ENCODE data around the gene AARS2.

Gene AARS2

DNA sequence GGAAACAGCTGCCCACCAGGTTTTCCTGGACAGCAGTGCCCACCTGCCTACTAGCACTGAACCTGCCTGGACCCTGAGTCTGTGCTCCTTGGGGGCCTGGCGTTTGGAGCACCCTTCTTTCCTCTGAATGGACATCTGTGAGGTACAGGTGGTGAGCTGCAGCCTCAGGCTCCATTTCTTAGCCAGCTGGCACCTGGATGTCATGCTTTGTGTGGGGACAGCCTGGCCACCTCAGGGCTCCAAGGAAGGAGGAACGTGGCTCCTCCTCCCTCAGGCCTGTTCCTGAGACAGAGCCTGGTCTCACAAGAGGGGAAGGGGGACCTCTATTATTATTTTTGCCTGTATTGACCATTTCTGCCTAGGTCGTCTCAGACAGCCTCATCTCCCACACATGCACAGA, 34.8 kb downstream of the AARS2 start:
- H3K4me3 ChIP-seq (ENCODE audit: control insufficient read depth, low read depth, low read length), result no peak overlapping the region
- no peak for DNase-seq (ENCODE audit: low read depth)
- TF ChIP-seq, protein P1, sequence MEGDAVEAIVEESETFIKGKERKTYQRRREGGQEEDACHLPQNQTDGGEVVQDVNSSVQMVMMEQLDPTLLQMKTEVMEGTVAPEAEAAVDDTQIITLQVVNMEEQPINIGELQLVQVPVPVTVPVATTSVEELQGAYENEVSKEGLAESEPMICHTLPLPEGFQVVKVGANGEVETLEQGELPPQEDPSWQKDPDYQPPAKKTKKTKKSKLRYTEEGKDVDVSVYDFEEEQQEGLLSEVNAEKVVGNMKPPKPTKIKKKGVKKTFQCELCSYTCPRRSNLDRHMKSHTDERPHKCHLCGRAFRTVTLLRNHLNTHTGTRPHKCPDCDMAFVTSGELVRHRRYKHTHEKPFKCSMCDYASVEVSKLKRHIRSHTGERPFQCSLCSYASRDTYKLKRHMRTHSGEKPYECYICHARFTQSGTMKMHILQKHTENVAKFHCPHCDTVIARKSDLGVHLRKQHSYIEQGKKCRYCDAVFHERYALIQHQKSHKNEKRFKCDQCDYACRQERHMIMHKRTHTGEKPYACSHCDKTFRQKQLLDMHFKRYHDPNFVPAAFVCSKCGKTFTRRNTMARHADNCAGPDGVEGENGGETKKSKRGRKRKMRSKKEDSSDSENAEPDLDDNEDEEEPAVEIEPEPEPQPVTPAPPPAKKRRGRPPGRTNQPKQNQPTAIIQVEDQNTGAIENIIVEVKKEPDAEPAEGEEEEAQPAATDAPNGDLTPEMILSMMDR (IDR thresholded peaks at IDR 0.05; ENCODE audit: control insufficient read depth, insufficient read depth, low read depth, low read length, missing control alignments), result no peak

DNA sequence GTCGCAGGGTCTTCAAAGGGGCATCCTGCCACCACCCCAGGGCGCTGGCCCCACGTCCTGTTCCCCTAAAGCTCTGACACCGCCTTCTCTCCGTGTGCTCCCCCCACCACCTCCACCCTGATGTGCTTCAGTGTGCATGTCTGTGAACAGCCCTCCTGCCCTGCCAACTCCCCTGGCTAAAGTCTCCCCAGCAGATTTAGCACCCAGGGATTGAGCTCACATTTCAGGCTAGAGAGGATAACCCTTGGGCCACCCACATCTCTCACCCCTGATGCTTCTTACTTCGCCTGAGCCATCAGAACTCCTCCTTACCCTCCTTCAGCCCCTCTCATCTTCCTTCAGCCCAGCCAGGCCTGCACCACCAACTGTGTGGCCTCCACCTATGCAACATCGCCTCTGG, 35.4 kb downstream of the AARS2 start:
- TF ChIP-seq, protein P1 (IDR thresholded peaks at IDR 0.05; ENCODE audit: control insufficient read depth, insufficient read depth, low read depth, low read length, missing control alignments), result no peak
- no peak overlapping the region for H3K4me3 ChIP-seq (ENCODE audit: control insufficient read depth, low read depth, low read length)
- no peak for DNase-seq (ENCODE audit: low read depth)

DNA sequence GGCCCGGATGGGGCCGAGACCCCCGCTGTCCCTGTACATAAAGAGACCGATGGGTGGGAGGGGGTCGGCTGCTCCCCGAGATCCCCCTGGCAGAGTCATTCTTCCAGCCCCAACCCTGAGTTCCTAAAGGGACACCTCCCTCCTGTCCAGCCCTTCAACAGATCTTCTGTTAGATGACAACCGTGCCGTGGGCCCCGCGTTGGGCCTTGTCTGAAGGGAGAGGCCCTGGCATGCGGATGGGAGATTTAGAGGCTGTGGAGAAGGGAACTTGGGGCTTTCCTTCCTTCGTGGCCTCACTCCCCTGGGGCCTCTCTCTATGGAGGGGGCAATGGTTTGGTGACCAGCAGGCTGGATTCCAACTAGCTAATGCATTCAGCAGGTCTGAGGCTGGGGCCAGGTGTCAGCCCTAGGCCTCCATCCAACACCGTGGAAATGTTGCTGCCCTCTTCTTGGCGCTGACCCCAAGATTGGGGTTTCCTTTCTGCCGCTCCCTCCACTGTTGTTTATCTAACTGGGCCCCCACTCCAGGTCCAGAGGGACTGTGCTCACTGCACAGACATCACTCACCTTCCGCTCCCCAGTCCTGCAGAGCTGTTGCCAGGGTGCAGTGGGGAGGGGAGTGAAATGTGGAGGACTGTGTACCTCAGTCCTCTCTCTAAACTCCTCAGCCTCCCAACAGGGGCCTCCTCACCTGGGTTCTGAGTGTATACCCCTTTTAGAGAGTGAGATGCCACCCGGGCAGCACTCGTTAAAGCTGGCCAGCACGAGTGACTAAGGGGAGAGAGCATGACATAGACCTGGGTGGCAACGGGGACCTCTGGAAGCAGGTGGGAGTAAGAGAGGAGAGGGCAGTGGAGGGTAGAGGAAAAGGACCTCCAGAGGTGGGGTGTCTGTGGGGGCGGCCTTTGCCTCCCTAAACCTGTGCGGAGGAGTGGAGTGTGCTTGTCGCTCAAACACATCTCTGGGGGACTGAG, 36.2 kb downstream of the AARS2 start:
- H3K4me3 ChIP-seq (ENCODE audit: control insufficient read depth, low read depth, low read length), result no peak overlapping the region
- DNase-seq (ENCODE audit: low read depth), result no peak
- TF ChIP-seq, protein P1 (IDR thresholded peaks at IDR 0.05; ENCODE audit: control insufficient read depth, insufficient read depth, low read depth, low read length, missing control alignments), result no peak

DNA sequence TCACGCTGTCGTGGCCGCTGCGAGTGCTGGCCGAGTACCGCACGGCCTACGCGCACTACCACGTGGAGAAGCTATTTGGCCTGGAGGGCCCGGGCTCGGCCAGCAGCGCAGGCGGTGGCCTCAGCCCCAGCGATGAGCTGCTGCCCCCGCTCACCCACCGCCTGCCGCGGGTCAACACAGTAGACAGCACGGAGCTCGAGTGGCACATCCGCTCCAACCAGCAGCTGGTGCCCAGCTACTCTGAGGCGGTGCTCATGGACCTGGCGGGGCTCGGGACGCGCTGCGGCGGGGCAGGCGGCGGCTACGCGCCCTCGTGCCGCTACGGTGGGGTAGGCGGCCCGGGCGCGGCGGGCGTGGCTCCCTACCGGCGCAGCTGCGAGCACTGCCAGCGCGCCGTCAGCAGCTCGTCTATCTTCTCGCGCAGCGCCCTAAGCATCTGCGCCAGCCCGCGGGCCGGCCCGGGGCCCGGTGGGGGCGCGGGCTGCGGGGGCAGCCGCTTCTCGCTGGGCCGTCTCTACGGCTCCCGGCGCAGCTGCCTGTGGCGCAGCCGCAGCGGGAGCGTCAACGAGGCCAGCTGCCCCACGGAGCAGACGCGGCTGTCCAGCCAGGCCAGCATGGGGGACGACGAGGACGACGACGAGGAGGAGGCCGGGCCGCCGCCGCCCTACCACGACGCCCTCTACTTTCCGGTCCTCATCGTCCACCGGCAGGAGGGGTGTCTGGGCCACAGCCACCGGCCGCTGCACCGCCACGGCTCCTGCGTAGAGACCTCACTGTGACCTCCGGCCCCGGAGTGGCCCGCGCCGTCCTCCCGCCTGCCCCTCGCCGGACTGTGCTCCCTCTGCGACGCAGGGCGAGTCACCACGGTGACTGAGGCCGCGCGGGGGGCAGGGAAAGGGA, 37.1 kb downstream of the AARS2 start:
- TF ChIP-seq, protein P1 (IDR thresholded peaks at IDR 0.05; ENCODE audit: control insufficient read depth, insufficient read depth, low read depth, low read length, missing control alignments), result no peak
- H3K4me3 ChIP-seq (ENCODE audit: control insufficient read depth, low read depth, low read length), result no peak overlapping the region
- DNase-seq (ENCODE audit: low read depth), result no peak

DNA sequence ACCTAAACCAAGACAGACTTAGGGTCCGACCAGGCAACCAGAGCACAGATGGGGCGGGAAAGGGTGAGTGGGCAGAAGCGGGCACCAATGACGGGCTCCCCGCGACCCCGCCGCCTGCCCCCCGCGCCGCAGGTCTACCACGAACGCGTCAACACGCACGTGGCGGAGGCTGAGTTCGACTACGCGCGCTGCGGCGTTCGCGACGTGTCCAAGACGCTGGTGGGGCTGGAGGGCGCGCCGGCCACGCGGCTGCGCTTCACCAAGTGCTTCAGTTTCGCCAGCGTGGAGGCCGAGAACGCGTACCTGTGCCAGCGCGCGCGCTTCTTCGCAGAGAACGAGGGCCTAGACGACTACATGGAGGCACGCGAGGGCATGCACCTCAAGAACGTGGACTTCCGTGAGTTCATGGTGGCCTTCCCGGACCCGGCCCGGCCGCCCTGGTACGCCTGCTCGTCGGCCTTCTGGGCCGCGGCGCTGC, 37.8 kb downstream of the AARS2 start:
- no peak for DNase-seq (ENCODE audit: low read depth)
- no peak overlapping the region for H3K4me3 ChIP-seq (ENCODE audit: control insufficient read depth, low read depth, low read length)
- TF ChIP-seq, protein P1 (IDR thresholded peaks at IDR 0.05; ENCODE audit: control insufficient read depth, insufficient read depth, low read depth, low read length, missing control alignments), result no peak

DNA sequence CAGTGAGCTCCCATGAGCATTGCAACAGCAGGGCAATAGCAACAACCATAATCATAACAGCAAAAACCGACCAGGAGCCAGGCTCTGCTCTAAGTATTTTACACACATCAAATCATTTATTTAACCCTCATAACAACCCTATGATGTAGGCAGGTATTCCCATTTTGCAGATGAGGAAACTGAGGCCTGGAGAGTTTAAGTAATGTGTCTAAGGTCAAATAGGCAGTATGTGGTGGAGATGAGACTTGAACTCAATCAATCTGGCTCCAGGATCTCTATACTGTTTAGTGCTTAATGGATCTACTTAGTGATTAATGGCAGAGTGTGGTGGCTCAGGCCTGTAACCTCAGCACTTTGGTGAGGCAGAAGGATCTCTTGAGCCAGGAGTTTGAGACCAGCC, 39.5 kb downstream of the AARS2 start:
- H3K4me3 ChIP-seq (ENCODE audit: control insufficient read depth, low read depth, low read length), result no peak overlapping the region
- TF ChIP-seq, protein P1 (IDR thresholded peaks at IDR 0.05; ENCODE audit: control insufficient read depth, insufficient read depth, low read depth, low read length, missing control alignments), result no peak
- DNase-seq (ENCODE audit: low read depth), result no peak

Data from AG09309 (cell line).